GM18909 (cell line): ENCODE data around the gene CDY1B.
"Not testable (repeated sequence)": the region's sequence is repeated elsewhere in the genome, so short reads cannot be mapped to it uniquely, and the experiment has no call there.

Experiments
- ATAC-seq: cut with Tn5 transposase; IDR thresholded peaks from one replicate; pipeline ENCODE4 v1.9.1; 2021; ENCODE audit warnings: mild to moderate bottlenecking; ENCODE audit not compliant: unreplicated experiment, poor library complexity

CDY1B gene

GRCh38 chrY:24047919-24048318 is at the start of gene CDY1B:
CDY1B (minus strand) TSS chrY:24048019; CDS start chrY:24047688, 331 bp downstream.
- ATAC-seq = not testable (repeated sequence)

DNA sequence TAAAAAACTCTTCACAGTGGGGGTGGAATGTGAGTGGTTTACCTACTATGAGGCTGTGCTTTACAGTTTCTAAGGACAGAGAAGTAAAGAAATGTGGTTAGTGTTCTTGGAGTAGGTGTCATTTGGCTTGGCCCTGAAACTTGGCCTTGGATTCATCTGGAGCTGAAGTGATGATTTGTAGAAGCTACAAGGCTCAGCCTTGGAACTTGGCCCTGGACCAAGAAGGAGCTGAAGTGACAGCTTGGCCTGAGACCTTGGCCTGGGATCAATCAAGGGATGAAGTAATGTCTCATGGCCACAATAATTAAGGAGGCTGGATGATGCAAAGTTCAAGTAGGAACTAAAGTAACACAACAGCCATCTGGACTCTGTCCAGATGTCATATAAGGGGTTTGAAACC is 1.7 kb upstream of the CDY1B start:
- ATAC-seq = not testable (repeated sequence)

DNA sequence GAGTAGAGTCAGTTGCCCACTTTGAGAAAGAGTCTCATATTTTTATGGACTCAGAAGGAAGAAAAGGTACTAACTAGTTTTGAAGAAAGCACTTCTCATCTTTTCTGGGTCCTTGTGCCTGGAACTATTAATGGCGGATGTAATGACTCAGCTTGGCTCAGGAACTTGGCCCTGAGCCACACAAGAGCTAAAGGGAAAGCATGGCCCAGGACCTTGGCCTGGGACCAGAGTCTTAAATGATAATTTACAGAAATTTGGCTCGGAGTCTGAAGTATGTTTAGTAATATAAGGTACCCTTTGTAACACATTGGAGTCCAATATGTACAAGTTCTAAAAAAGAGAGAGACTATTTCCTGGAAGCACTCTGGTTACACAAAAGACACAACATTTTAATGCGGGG is 4.6 kb downstream of the CDY1B start:
- not testable (repeated sequence) for ATAC-seq

GRCh38 chrY:24039008-24039718 is 8.7 kb downstream of the CDY1B start:
- ATAC-seq = not testable (repeated sequence)

GRCh38 chrY:24026212-24027103 is 21.4 kb downstream of the CDY1B start:
- ATAC-seq = not testable (repeated sequence)
